Measurements from ENCODE around the gene PMFBP1.

The PMFBP1 gene

GRCh38 chr16:72131036-72131435 lies 40.9 kb downstream of the PMFBP1 start:
- no peak for DNase-seq (ENCODE audit: low spot score)

- no peak for DNase-seq (ENCODE audit: low spot score)
Measured at GRCh38 chr16:72129976-72130656, 41.8 kb downstream of the PMFBP1 start.

DNA sequence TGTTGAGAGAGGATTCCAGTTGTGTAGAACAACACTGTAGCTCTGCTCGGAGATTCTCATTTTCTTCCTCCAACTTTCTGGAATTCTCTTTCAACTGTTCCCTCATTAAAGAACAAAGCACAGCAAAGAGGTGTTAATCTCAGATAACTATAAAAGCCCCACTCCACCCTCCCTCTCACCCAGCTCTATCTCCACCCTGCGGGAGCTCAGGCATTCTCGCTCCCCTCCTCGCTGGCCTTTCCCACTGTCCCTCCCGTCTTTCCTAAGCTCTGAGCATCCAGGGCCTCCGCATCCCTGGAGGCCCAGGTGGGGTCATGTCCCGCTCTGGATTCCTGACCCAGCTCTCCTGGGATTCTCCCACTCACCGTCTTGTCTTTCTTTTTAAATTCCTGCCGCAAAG lies 43.3 kb downstream of the PMFBP1 start:
- no peak for DNase-seq (ENCODE audit: low spot score)

DNA sequence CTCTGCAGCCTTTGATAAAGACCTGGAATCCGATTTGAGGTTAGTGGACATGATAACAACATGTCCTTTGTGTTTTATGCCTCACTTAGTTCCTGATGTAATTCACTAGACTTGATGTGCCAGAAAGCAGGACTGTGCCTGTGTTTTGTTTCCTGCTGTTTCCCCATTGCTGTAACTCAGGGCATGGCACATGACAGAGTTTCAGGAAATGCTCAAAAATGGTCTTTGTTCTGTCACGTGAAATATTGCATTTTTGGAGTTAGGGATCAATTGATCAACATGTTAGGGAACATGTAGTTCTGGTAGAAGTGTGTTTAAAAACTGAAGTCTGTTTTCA lies 45.6 kb downstream of the PMFBP1 start:
- DNase-seq (ENCODE audit: low spot score): no peak

GRCh38 chr16:72125635-72126428 lies 46.1 kb downstream of the PMFBP1 start:
- DNase-seq (ENCODE audit: low spot score): no peak

- peak; percentile 86 for DNase-seq (ENCODE audit: low spot score)
Measured at GRCh38 chr16:72124761-72125634, 47.0 kb downstream of the PMFBP1 start.

- DNase-seq (ENCODE audit: low spot score): no peak
Measured at GRCh38 chr16:72124148-72124547, 47.8 kb downstream of the PMFBP1 start.

DNA sequence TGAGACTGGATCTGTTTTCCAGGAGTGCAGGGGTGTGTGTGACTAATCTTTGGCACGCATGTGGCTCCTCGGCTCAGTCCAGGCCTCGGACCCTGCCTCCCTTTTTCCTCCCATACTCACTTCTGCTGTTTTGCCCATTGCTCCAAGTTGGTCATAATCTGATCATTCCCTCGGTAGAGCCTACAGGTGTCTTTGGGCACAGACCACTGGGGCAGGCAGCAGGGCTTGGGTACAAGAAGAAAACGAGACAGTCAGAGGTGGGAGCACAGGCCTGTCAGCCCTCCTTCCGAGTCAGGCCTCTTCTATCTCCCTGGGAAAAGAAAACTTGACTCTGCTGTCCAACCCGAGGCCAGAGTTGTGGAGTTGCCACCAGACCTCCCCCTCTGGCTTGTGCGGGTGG lies 48.5 kb downstream of the PMFBP1 start:
- DNase-seq (ENCODE audit: low spot score): no peak

GRCh38 chr16:72122916-72123315 lies 49.0 kb downstream of the PMFBP1 start:
- no peak for DNase-seq (ENCODE audit: low spot score)

DNA sequence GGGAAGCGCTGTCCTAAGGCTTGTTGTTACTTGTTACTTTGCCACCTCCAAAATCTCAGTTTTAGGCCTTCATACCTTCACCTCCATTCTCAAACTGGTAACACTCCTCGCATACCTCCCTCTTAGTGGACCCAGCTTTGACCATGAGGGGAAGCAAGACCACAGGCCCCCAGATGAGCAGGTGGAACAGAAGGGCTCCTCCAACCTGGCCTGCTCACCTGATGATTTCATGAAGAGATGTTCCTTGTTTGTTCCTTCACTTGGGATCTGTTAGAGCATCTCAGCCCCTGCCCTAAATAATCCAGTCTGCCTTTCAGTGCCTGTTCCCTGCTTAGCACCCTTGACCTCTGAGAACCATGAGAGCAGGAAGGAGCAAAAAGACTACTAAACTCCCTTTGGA lies 49.6 kb downstream of the PMFBP1 start:
- DNase-seq (ENCODE audit: low spot score): no peak

DNA sequence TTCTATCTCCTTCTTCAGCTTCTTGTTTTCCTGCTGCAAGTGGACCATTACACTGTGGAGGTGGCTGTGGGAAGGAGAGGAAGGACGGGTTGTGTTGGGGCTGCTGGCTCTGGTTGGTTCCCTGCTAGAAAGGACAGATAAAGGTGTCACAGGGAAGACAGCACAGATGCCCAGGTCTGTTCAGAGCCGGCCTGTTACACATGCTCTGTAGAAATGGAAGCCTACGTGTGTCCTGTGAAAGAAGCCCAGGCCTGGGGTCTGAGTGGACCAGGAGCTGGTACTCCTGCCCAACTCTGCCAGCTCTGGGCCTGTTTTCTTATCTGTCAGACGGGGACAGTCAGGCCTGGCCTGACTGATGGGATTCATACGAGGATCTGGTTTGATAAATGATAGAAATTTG lies 51.9 kb downstream of the PMFBP1 start:
- no peak for DNase-seq (ENCODE audit: low spot score)

DNA sequence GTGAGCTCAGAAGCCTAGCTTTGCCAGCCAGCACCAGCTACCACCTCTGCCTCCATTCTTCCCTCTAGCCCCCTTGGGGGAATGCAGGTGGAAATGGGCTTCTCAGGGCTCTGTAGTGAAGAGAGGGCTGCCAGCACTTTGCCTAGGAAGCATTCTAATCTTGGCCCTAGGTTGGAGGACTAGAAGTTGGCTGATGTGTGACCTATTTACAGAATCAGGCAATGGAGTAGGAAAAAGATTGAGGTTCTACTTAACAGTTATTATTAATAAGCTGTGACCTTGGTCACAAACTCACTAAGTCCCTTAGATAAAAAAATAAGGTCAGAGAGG lies 58.4 kb downstream of the PMFBP1 start:
- no peak for DNase-seq (ENCODE audit: low spot score)

- DNase-seq (ENCODE audit: low spot score): no peak
Measured at GRCh38 chr16:72112906-72113615, 58.9 kb downstream of the PMFBP1 start.

DNA sequence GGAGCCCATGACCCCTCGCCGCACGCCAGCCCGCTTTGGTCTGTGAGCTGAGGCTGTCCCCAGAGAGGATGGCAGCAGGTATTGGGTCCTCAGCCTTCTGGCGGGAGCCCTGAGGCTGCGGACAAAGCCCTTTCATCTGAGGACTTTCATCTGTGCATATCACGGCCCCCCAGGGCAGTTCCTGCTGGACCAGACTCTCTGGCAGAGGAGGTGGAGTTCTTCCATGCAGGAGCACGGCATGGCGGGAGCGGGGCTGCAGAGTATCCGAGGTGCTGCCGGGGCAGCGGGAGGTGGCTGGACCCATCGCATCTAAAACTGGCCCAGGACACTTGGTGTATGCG lies 59.5 kb downstream of the PMFBP1 start:
- no peak for DNase-seq (ENCODE audit: low spot score)

DNA sequence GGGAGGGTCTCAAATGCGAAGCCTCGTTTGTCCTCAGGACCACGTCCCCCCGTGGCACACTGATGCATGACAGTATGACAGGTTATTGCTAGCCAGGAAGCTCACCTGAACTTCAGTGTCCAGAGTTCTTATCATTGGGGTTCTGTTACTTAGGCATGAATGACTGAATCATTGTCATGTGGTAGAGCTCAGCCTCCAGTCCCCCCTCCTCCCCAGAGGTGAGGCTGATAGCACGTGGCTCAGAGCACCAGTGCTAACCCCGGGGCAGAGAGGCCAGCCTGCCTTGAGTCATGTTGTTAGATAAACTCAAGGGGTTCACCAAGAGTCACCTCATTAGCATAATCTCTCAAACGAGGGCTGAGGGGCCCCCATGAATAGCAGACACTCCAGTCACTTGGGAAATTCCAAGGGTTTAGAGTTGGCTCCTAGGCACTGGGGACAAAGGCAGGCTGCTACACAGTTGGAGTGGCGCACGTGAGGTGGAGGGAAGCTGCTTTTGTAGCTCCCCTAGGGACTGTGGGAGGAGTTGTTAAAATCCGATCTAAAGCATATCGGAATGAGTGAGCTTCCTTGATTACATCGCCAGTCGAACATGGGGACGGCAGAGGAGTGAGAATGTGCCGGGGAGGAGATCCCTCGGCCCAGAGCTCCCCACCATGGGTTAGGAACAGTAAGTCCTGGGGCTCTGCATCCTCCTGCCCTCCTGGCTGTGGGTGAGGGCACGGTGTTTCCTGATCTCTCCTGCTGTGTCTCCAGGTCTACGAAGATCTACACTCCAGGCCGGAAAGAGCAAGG lies 60.1 kb downstream of the PMFBP1 start:
- no peak for DNase-seq (ENCODE audit: low spot score)

GRCh38 chr16:72110662-72111615 lies 61.0 kb downstream of the PMFBP1 start:
- no peak for DNase-seq (ENCODE audit: low spot score)

GRCh38 chr16:72109966-72110530 lies 61.9 kb downstream of the PMFBP1 start:
- DNase-seq (ENCODE audit: low spot score): no peak

GRCh38 chr16:72109300-72109699 lies 62.7 kb downstream of the PMFBP1 start:
- DNase-seq (ENCODE audit: low spot score): no peak

GRCh38 chr16:72108353-72109102 lies 63.4 kb downstream of the PMFBP1 start:
- DNase-seq (ENCODE audit: low spot score): no peak
